HCT116 (cell line): Measurements from ENCODE around the gene SDK1. TPM values are rescaled to one million over a fixed set of nuclear protein-coding genes. Genes with fewer than 3 reads are reported as not detected.

Source experiments
- ATAC-seq: fragments of 200-7000 bp; cut with Tn5 transposase; 2 replicates; pipeline ENCODE4 v1.9.1; 2020; ENCODE audit warnings: mild to moderate bottlenecking, moderate library complexity
- BruUV-seq: library from RNA; stranded (reverse); fragments of 400-500 nt; replicated peaks from 2 replicates; lab custom pipeline; 2021; lab: Mats Ljungman, UMichigan
- CTCF ChIA-PET: fragments of 300-600 bp; sonication (Branson Sonifier 250); formaldehyde crosslinking; loops from one replicate; lab custom pipeline; 2021; ENCODE audit warnings: antibody characterized with exemption; lab: Charles Lee
- POLR2A ChIA-PET: fragments of 300-600, 350-600 bp; sonication (Branson Sonifier 250); formaldehyde crosslinking; loops from one replicate; lab custom pipeline; 2021; ENCODE audit warnings: antibody characterized with exemption; lab: Charles Lee
- RAD21 ChIA-PET, 2 experiments: fragments of 300-600 bp; sonication (Branson Sonifier 250); formaldehyde crosslinking; loops; one replicate each; lab custom pipeline; 2023; ENCODE audit warnings: low total read pairs in 2 of 2; ENCODE audit not compliant: uncharacterized antibody in 2 of 2, unreplicated experiment in 2 of 2, low non-redundant PET in 1 of 2; lab: Charles Lee
- DNase-seq: peaks from one replicate; pipeline ENCODE4 v3.0.0-alpha.2; 2010; ENCODE audit warnings: low read depth, low spot score
- H2AFZ ChIP-seq: fragments of 200-600 bp; shearing (Covaris generic), sonication (generic); 2 replicates; pipeline ENCODE4 v1.6.1; 2017; ENCODE audit warnings: low read depth, mixed run types, mixed read lengths, antibody characterized with exemption, low read length; ENCODE audit not compliant: poor library complexity, severe bottlenecking
- H3K27ac ChIP-seq: 2 replicates; pipeline ENCODE4 v1.5.1; 2012; ENCODE audit warnings: low read depth, low read length
- H3K27me3 ChIP-seq: fragments of 200-600 bp; sonication (generic); 2 replicates; pipeline ENCODE4 v1.6.1; 2016; ENCODE audit warnings: mixed run types, low read length, mixed read lengths; ENCODE audit not compliant: insufficient read depth
- H3K36me3 ChIP-seq, 2 experiments: fragments of 200-500 bp in 1 of 2; fragments of 200-600 bp in 1 of 2; sonication (Bioruptor generic) in 1 of 2; sonication (generic) in 1 of 2; 2 replicates each; pipeline versions ENCODE4 v1.5.1 to v1.6.1; 2014 to 2016; ENCODE audit warnings: low read length in 2 of 2, inconsistent platforms in 1 of 2, mixed read lengths in 1 of 2, mixed run types in 1 of 2; ENCODE audit not compliant: insufficient read depth in 2 of 2, control insufficient read depth in 1 of 2
- H3K4me1 ChIP-seq, 2 experiments: fragments of 200-600 bp in 1 of 2; sonication (generic) in 1 of 2; 2 replicates each; pipeline versions ENCODE4 v1.5.1 to v1.6.1; 2012 to 2017; ENCODE audit warnings: low read length in 2 of 2, inconsistent platforms in 1 of 2, mild to moderate bottlenecking in 1 of 2, mixed read lengths in 1 of 2, mixed run types in 1 of 2, moderate library complexity in 1 of 2; ENCODE audit not compliant: insufficient read depth in 2 of 2, control insufficient read depth in 1 of 2
- H3K4me2 ChIP-seq: fragments of 200-600 bp; sonication (generic); 2 replicates; pipeline ENCODE4 v1.6.1; 2017; ENCODE audit warnings: mixed run types, low read length, mixed read lengths
- H3K4me3 ChIP-seq, 2 experiments: fragments of 200-600 bp in 1 of 2; sonication (generic) in 1 of 2; replicated peaks in 1 of 2; 2 replicates each; pipeline ENCODE4 v1.5.1; 2011 to 2016; ENCODE audit warnings: low read length in 2 of 2, control low read depth in 1 of 2, low read depth in 1 of 2, mild to moderate bottlenecking in 1 of 2, mixed read lengths in 1 of 2, mixed run types in 1 of 2
- H3K79me2 ChIP-seq: fragments of 200-600 bp; sonication (generic); 2 replicates; pipeline ENCODE4 v1.6.1; 2017; ENCODE audit warnings: mild to moderate bottlenecking, mixed run types, low read length, moderate library complexity, mixed read lengths; ENCODE audit not compliant: insufficient read depth
- H3K9ac ChIP-seq: fragments of 200-600 bp; sonication (generic); 2 replicates; pipeline ENCODE4 v1.6.1; 2016; ENCODE audit warnings: low read length, mixed read lengths
- H3K9me2 ChIP-seq: fragments of 200-600 bp; sonication (generic), shearing (Covaris generic); 2 replicates; pipeline ENCODE4 v1.6.1; 2017; ENCODE audit warnings: mixed run types, mild to moderate bottlenecking, moderate library complexity; ENCODE audit not compliant: insufficient read depth
- H3K9me3 ChIP-seq, 2 experiments: fragments of 200-500 bp in 1 of 2; fragments of 200-600 bp in 1 of 2; sonication (Bioruptor generic) in 1 of 2; sonication (generic) in 1 of 2; 2 replicates each; pipeline ENCODE4 v1.6.1; 2014 to 2017; ENCODE audit warnings: low read length in 2 of 2, mixed read lengths in 2 of 2, inconsistent platforms in 1 of 2, low read depth in 1 of 2, mild to moderate bottlenecking in 1 of 2, mixed run types in 1 of 2, moderate library complexity in 1 of 2; ENCODE audit not compliant: control insufficient read depth in 1 of 2, insufficient read depth in 1 of 2
- H4K20me1 ChIP-seq: fragments of 200-600 bp; sonication (generic), shearing (Covaris generic); 2 replicates; pipeline ENCODE4 v1.6.1; 2017; ENCODE audit warnings: mixed run types, mild to moderate bottlenecking, moderate library complexity; ENCODE audit not compliant: insufficient read depth
- CTCF ChIP-seq, 3 experiments: fragments of 200-600 bp in 1 of 3; sonication (generic) in 1 of 3; IDR thresholded peaks in 2 of 3; conservative IDR thresholded peaks in 1 of 3; 2 replicates each; pipeline ENCODE4 v1.5.1; 2012 to 2017; ENCODE audit warnings: low read depth in 2 of 3, low read length in 2 of 3, antibody characterized with exemption in 1 of 3, borderline replicate concordance in 1 of 3, control low read depth in 1 of 3, mild to moderate bottlenecking in 1 of 3, mixed read lengths in 1 of 3, mixed run types in 1 of 3, moderate library complexity in 1 of 3; ENCODE audit not compliant: insufficient read depth in 1 of 3
- EZH2 ChIP-seq: fragments of 200-600 bp; sonication (generic); IDR thresholded peaks from 2 replicates; pipeline ENCODE4 v1.6.1; 2017; ENCODE audit warnings: antibody characterized with exemption, mixed run types
- FOSL1 ChIP-seq: IDR thresholded peaks from 2 replicates; pipeline ENCODE4 v1.6.1; 2012; ENCODE audit warnings: low read depth
- JUND ChIP-seq: IDR thresholded peaks from 2 replicates; pipeline ENCODE4 v1.6.1; 2012
- POLR2AphosphoS5 ChIP-seq: IDR thresholded peaks from 2 replicates; pipeline ENCODE4 v1.6.1; 2011; ENCODE audit warnings: mild to moderate bottlenecking, low read depth, low read length, moderate library complexity
- SIN3A ChIP-seq: IDR thresholded peaks from 2 replicates; pipeline ENCODE4 v1.6.1; 2012; ENCODE audit warnings: low read depth
- SP1 ChIP-seq: IDR thresholded peaks from 2 replicates; pipeline ENCODE4 v1.6.1; 2012; ENCODE audit warnings: low read depth
- TCF7L2 ChIP-seq: IDR thresholded peaks from 2 replicates; pipeline ENCODE4 v1.7.0; 2011; ENCODE audit warnings: borderline replicate concordance, inconsistent platforms; ENCODE audit not compliant: insufficient read depth, insufficient read length; ENCODE audit errors: extremely low read depth
- intact Hi-C: fragments of 100-400 bp; cut with micrococcal nuclease; formaldehyde crosslinking; loops from 2 replicates; pipeline ENCODE4 v1.10.0; 2022
- total RNA-seq: library from RNA; stranded (reverse); gene quantifications from one replicate; pipeline ENCODE4 v1.2.1, GENCODE V29; 2021; ENCODE audit not compliant: unreplicated experiment

SDK1 gene
- total RNA-seq, 1 experiment from 2014 or later, result 0.05 TPM

GRCh38 chr7:4084271-4084670 is 783.2 kb downstream of the SDK1 start:
- no peaks in the 10 kb centered on the region for H4K20me1 ChIP-seq
- H3K36me3 ChIP-seq, result no peaks in the 10 kb centered on the region
- intact Hi-C loops, result no loop called here
- H3K9ac ChIP-seq, result no peak overlapping the region
- H3K9me3 ChIP-seq, result no peaks in the 10 kb centered on the region
- POLR2A ChIA-PET, result no interaction called here
- TF ChIP-seq TCF7L2 (no peak), JUND (no peak), FOSL1 (no peak), POLR2AphosphoS5 (no peak), SP1 (no peak), CTCF (IDR thresholded peaks at IDR 0.05 in 2 of 3, conservative IDR thresholded peaks at IDR 0.05 in 1 of 3; ENCODE audit: borderline replicate concordance in 1 of 3, insufficient read depth in 1 of 3, low read depth in 2 of 3, low read length in 2 of 3) (no peak), SIN3A (no peak), EZH2 (no peak)
- TF ChIP-seq, all 23 proteins: peak for 0
- H3K79me2 ChIP-seq, result no peaks in the 10 kb centered on the region
- no peak overlapping the region for H3K4me3 ChIP-seq
- no peak for ATAC-seq
- no peak overlapping the region for H2AFZ ChIP-seq
- BruUV-seq, result no TSS peak
- no peaks in the 10 kb centered on the region for H3K4me1 ChIP-seq
- no peak overlapping the region for H3K27ac ChIP-seq
- no peak overlapping the region for H3K4me2 ChIP-seq
- ChIA-PET RAD21 (no interaction called here), CTCF (interaction anchor here (1.4 kb wide), 1 partner anchor 19 kb away, joined by 3 read pairs; no protein-coding TSS in a partner anchor)
- no peaks in the 10 kb centered on the region for H3K9me2 ChIP-seq
- H3K27me3 ChIP-seq, result no peaks in the 10 kb centered on the region
- DNase-seq, result no peak
